ENCODE results near the gene P2RY8.

P2RY8 gene

DNA sequence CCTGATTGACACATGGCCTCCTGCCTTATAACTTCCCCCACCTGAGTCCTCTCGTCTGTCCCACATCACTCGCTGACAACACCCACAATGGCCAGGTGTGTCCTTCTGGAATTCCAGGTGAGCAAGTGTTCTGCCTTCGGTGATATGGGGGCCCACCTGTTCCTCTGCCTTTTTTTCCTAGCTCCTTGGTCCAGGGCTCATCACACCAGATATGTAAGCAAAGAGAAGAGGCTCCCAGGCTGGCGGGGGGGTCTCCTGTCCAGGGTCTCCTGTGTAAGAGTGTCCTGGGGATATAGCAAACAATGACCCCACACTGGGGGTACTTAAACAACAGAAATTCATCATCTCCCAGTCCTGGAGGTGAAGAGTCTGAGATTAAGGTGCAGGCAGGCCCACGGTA is 25.2 kb downstream of the P2RY8 start:
- no peak for DNase-seq (ENCODE audit: low read depth)
- TF ChIP-seq, protein P1, sequence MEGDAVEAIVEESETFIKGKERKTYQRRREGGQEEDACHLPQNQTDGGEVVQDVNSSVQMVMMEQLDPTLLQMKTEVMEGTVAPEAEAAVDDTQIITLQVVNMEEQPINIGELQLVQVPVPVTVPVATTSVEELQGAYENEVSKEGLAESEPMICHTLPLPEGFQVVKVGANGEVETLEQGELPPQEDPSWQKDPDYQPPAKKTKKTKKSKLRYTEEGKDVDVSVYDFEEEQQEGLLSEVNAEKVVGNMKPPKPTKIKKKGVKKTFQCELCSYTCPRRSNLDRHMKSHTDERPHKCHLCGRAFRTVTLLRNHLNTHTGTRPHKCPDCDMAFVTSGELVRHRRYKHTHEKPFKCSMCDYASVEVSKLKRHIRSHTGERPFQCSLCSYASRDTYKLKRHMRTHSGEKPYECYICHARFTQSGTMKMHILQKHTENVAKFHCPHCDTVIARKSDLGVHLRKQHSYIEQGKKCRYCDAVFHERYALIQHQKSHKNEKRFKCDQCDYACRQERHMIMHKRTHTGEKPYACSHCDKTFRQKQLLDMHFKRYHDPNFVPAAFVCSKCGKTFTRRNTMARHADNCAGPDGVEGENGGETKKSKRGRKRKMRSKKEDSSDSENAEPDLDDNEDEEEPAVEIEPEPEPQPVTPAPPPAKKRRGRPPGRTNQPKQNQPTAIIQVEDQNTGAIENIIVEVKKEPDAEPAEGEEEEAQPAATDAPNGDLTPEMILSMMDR (IDR thresholded peaks at IDR 0.05; ENCODE audit: insufficient read depth, low read depth, low read length, missing control alignments) = no peak

DNA sequence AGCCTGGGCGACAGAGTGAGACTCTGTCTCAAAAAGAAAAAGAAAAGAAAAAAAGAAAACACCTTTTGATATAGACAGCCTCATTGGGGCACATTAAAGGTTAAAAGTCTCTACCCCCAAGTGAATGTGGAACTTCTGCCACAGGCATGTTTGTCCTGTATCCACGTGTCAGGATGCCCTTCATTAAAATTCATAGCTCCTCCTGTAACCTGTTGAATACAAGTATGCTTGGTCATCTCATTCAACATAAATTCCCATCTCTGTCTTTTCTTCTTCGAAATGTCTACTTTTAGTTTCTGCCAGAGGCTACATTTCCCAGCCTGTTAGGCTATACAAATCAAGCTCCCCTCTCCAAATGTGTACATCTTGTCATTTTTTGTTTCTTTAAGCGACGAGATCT is 25.8 kb downstream of the P2RY8 start:
- DNase-seq (ENCODE audit: low read depth) = no peak
- TF ChIP-seq, protein P1 (IDR thresholded peaks at IDR 0.05; ENCODE audit: insufficient read depth, low read depth, low read length, missing control alignments) = no peak

More for the DNA sequence above, 25.2 kb downstream of the P2RY8 start:
- H3K4me3 ChIP-seq (ENCODE audit: low read length) = no peak overlapping the region

DNA sequence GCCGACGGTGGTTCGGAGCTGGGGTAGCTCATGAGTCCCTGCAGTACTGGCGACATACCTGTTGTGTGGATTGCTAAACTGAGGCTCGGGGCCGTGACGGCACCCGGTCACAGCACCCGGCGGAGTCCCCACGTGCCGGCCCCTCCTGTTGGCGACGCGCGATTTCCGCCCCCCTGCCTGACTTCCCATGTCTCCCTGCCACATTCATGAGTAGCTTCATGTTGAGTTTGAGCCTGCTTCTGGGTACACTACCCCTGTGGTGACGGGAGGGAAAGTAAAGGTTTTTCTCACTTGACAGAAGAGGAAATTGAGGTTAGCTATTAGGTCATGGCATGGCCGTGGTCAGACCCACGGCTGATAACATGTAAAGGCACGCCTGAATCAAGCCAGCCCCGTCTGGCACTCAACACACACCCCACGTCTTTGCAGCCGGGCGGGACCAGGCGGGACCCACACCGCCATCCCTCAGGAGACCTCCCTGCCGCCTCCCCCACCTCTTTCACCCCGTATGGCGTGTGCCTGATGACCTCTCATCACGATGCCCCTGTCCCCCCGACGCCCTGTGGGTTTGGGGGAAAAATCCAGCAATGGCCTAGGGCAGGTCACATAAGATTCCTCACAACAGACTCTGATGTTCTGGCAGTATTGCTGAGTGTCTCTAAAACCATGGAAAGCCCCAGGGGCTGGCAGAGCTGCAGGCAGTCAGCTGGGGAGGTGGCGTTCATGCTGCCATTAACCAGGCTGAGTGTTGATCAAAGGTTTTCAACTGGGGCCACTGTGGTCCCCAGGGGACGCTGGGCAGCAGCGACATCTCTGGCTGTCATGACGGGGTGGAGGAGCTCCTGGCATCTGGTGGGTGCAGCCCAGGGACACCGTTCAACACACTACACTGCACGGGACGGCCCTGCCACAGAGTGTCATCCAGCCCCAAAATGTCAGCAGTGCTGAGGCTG is 29.2 kb downstream of the P2RY8 start:
- H3K4me3 ChIP-seq (ENCODE audit: low read length) = no peak overlapping the region
- TF ChIP-seq, protein P1 (IDR thresholded peaks at IDR 0.05; ENCODE audit: insufficient read depth, low read depth, low read length, missing control alignments) = no peak
- DNase-seq (ENCODE audit: low read depth) = no peak

More for the DNA sequence above, 25.8 kb downstream of the P2RY8 start:
- H3K4me3 ChIP-seq (ENCODE audit: low read length) = no peak overlapping the region

DNA sequence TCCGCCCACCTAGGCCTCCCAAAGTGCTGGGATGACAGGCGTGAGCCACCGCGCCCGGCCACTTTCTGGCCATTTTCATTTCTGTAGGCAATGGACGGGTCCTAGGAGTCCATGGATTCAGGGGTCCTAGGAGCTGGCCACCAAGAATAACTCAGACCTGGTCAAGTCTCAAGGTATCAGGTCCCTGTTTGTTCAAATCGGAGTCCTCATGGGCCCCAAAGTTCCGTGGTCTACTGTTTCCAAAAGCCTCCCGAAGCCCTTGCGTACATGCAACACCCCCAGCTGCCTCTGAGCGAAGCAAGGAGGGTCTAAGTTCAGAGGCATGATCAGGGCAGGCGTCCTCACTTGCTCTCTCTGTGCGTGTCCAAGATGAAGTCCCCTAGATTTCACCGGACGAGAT is 30.1 kb downstream of the P2RY8 start:
- H3K4me3 ChIP-seq (ENCODE audit: low read length) = no peak overlapping the region
- TF ChIP-seq, protein P1 (IDR thresholded peaks at IDR 0.05; ENCODE audit: insufficient read depth, low read depth, low read length, missing control alignments) = no peak
- no peak for DNase-seq (ENCODE audit: low read depth)

- TF ChIP-seq, protein P1 (IDR thresholded peaks at IDR 0.05; ENCODE audit: insufficient read depth, low read depth, low read length, missing control alignments) = no peak
- no peak overlapping the region for H3K4me3 ChIP-seq (ENCODE audit: low read length)
- no peak for DNase-seq (ENCODE audit: low read depth)
Measured at GRCh38 chrX:1502853-1503252, 34.1 kb downstream of the P2RY8 start.

- no peak for DNase-seq (ENCODE audit: low read depth)
- H3K4me3 ChIP-seq (ENCODE audit: low read length) = no peak overlapping the region
- TF ChIP-seq, protein P1 (IDR thresholded peaks at IDR 0.05; ENCODE audit: insufficient read depth, low read depth, low read length, missing control alignments) = no peak
Measured at GRCh38 chrX:1502241-1502640, 34.7 kb downstream of the P2RY8 start.
